ENCODE measurements around the gene ZNF683.
"Not testable (repeated sequence)": the region's sequence is repeated elsewhere in the genome, so short reads cannot be mapped to it uniquely, and the experiment has no call there.

DNA sequence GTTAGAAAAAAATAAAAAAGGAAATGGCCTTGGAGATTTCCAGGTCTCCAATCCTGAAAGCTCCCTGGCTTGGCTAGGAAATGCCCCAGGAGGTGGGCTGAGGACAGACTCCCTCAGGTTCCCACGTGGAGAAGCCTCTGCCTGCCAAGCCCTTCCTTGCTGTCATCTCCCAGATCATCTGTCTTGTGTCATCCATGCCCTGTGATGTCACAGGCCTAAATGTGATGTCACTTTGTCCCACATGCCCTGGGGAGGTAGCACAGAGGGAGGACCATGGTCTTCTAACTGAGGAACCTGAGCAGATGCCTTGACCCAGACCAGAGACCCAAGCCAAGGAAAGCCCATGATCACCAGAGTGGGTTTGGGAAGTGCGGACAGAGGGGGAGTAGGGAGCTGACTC is 1.8 kb upstream of the ZNF683 start:
- TF ChIP-seq POLR2A, EP300 (IDR thresholded peaks at IDR 0.05): not testable (repeated sequence)
- TF ChIP-seq, protein P1, sequence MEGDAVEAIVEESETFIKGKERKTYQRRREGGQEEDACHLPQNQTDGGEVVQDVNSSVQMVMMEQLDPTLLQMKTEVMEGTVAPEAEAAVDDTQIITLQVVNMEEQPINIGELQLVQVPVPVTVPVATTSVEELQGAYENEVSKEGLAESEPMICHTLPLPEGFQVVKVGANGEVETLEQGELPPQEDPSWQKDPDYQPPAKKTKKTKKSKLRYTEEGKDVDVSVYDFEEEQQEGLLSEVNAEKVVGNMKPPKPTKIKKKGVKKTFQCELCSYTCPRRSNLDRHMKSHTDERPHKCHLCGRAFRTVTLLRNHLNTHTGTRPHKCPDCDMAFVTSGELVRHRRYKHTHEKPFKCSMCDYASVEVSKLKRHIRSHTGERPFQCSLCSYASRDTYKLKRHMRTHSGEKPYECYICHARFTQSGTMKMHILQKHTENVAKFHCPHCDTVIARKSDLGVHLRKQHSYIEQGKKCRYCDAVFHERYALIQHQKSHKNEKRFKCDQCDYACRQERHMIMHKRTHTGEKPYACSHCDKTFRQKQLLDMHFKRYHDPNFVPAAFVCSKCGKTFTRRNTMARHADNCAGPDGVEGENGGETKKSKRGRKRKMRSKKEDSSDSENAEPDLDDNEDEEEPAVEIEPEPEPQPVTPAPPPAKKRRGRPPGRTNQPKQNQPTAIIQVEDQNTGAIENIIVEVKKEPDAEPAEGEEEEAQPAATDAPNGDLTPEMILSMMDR (IDR thresholded peaks at IDR 0.05): not testable (repeated sequence)
